GM19099 (cell line): ENCODE data around the gene LCP2.

Experiments used
- POLR2A ChIP-seq: IDR thresholded peaks from 3 replicates; pipeline ENCODE4 v1.6.1; 2011; ENCODE audit warnings: low read depth; ENCODE audit not compliant: insufficient read length; ENCODE audit errors: extremely low read depth

Gene LCP2

DNA sequence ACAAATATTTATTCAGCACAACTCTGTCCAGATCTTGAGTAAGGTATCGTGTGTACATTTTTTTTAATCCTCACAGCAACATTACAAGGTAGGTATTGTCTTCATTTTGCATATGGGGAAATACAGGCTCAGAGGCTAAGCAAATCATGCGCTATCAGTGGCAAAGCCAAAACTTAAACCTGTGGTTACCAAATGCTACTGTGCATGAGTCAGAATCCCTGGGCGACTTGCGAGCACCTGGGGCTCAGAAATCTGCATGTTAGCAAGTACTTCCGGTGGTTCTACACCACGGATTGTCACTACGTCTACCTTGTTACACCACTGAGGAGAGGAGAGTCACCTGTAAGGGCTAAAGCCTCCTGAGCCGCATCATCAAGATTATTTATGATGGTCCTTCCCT, 43.5 kb downstream of the LCP2 start:
- TF ChIP-seq POLR2A: no peak

DNA sequence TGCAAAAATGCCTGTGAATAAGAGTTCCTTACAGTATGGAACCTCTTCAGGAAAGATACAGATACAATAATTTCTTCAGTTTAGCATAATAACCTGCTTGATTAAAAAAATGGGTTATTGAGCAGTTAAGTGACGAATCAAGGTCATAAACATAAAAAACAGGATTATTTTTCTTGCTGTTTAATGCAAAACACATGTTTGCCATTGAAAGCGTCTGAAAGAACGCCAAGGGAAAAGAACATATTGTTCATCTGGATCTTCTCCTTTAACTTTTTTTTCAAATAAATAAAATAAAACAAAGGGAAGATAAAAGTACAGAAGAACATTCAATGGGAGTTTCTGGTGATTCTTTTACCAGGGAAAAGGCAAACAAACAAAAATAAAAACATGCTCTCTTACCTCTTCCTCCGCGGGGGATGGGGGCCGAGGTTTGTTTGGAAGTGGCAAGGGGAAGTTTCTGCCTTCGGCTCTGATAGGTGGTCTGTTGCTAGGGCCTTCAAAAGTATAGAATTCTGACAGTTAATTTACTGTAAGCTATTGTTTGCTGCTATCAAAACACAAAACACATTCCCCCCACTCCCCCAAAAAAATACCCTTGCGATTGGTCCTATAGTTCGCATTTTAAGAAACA, 44.7 kb downstream of the LCP2 start:
- no peak for TF ChIP-seq POLR2A

DNA sequence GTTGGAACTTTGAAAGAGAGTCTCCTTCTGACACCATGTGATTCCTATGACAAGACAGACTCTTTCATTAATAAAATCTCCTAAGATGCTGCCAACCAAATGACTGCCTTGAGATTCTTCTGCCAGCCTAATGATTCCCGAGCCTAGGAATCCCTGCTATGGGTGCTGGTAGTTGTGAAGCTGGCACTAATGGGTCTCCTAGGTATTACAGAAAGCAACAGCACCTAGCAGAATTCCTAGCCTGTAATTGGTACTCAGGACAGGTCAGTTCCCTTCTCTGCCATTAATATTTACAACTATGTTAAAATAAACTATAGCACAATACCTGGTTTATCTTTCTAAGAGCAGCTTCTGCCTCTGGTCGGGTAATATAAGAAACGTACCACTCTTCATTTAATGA, 45.5 kb downstream of the LCP2 start:
- TF ChIP-seq POLR2A: no peak

DNA sequence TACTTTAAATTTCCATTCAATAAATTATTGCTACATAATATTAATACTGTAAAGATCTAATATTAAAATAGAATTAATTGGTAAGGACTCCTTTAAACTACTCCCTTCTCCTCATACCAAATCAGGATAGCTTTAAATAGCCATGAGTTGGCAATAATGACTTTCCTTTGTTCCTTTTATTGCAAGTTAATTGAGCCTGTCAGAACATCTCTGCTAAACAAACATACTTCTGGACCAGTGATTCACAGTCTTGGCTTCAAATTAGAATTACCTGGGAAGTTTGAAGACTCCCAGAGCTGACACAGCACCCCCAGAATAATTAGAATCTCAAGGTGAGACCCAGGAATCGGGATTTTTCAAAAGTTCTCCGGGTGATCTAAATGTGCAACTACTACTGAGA, 46.1 kb downstream of the LCP2 start:
- TF ChIP-seq POLR2A: no peak

DNA sequence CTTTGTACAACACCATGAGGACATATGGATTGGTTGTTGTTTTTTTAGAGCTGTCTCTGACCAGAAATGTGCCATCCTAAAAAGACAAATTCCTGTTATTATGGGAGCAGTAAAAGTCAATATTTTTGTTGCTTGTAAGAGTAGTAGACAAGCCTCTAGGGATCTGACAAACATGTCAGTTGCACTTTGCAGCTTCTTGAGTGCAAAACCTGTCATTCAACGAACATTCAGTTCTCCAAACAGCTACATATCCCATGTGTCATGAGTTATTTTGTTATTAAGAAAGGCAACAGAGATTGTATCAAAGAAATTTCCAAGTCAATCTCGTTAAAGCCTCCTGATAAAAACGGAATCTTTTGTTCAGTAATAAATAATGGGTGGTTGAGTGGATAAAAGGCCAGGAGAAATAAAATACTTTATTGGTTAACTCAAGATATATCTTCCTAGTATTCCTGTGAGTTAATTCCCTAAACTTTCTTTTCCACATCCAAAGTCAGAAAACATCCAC, 46.7 kb downstream of the LCP2 start:
- TF ChIP-seq POLR2A: no peak

DNA sequence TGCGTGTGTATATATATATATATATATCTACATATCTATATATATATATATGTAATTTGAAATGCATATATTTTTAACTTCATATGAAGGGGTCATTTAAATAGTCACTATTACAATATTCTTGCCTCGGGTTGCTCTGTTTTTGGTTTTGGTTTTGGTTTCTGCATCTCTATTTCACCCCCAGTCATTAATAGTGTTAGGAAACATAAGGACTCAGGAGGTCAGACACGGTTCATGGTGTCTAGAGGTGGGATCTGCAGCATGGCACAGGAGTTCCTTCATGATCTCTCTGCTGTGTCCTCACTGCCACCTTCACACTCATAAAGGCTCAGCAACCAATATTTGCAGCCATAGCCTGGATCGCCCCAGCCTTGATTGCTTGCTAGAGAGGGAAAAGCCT, 48.2 kb downstream of the LCP2 start:
- TF ChIP-seq POLR2A: no peak

DNA sequence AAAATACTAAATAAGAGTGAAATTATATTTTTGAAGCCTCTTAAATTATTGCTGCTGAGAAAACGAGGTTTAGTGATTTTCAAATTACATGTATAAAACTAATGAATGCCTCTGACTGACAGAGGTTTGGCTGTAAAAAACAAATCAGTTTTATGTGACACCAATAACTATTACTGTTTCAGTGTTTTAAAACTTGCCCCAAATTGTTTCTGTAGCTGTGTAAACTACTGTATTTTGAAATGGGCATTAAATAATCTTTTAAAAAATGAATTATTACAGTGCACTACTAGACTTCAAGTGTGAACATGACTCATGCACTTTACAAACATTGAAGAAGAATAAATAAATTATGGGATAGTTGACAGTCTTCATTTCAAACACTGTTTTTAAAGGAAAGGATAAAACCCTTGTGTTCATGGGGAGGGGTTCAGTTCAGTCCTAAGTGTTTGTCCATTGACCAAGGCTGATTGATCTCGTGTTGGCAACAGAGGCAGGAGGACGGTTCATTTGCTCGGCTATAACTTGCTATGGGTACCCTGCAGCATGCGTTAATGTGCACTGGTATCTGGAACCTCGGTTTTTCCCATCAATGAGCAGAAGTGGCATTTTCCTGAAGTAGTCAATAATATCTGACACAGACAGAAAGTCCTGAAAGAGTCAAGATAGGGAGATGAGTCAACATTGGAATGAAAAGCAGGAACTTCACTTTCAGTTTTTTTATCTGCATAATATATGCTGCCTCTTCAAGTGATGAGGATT, 49.2 kb downstream of the LCP2 start:
- no peak for TF ChIP-seq POLR2A

DNA sequence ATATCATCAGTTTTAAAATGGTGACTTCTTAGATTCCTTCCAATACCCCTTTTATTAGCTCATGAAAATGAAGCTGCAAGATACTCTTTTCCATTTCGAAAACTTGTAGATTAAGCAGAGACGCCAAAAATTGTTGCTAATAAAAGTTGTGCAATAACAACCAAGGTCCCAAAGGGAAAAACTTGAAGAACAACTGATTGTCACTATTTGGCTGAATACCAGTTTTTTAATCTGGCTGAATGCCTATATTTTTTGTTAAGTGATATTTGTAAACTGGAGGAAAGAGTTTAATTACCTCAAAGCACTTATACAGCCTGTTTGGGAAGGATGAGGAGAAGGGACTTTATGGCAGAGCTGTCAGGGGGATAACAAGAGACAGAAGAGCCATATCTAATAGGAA, 50.2 kb downstream of the LCP2 start:
- TF ChIP-seq POLR2A: no peak

DNA sequence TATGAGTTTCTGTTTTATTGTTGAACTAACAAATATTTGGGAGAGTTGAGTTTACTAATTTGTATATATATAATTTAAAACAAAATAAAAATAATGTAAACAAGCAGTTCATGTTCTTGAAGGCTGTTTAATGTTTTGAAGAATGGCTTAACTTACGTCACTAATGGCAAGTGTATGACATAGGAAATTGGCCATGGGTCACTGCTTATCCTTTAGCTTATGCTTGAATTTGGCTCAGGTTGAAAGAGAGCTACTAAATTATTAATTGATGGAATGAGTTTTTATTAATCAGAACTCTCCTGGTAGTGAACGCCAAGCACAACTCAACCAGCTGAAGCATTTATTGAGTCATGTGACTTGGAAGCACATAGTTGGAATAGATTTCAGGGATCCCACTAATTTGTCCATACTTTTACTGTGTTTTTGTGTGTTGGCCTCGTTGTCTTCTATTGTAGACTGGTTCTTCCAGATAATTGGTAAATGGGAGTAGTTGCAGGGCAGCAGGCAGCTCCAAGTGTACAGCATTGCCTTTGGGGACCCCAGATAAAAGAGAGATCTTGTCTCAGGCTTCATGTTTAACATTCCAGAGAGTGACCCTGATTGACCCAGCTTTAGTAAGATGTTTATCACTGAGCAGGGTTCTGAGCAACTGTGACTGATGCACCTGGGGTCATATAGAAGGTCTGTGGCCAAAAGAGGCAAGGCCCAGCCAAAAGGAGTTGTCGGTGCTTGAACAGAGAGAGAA, 51.3 kb downstream of the LCP2 start:
- no peak for TF ChIP-seq POLR2A

DNA sequence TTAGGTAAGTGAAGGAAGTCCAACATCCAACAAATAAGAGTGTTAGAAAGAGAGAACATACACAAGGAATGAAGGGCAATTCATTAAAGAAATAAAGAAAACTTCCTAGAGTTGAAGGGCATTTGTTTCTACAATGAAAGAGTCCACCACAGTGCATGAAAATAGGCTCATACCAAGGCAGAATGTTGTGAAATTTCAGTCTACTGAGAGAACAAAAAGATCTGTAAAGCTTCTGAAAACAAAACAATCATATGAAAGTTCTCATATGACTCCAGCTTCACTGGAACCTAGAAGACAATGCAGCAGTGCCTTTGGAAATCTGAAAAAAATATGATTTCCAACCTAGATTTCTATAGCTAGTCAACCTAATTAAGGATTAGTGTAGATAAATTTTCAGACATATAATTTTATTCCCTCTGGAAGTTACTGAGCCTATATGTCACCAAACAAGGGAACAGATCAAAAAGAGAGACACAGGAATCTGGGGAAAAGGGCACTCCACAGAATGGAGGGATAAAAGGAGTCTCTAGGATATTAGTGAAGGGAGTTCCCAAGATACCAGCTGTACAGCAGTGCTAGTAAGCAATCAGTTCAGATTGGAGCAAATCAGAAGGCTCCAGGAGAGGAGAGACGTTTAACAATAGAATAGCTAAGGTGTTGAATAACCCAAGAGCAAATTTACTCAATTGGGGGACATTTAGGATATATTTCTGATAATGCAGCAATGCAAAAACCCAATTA, 59.0 kb downstream of the LCP2 start:
- no peak for TF ChIP-seq POLR2A

DNA sequence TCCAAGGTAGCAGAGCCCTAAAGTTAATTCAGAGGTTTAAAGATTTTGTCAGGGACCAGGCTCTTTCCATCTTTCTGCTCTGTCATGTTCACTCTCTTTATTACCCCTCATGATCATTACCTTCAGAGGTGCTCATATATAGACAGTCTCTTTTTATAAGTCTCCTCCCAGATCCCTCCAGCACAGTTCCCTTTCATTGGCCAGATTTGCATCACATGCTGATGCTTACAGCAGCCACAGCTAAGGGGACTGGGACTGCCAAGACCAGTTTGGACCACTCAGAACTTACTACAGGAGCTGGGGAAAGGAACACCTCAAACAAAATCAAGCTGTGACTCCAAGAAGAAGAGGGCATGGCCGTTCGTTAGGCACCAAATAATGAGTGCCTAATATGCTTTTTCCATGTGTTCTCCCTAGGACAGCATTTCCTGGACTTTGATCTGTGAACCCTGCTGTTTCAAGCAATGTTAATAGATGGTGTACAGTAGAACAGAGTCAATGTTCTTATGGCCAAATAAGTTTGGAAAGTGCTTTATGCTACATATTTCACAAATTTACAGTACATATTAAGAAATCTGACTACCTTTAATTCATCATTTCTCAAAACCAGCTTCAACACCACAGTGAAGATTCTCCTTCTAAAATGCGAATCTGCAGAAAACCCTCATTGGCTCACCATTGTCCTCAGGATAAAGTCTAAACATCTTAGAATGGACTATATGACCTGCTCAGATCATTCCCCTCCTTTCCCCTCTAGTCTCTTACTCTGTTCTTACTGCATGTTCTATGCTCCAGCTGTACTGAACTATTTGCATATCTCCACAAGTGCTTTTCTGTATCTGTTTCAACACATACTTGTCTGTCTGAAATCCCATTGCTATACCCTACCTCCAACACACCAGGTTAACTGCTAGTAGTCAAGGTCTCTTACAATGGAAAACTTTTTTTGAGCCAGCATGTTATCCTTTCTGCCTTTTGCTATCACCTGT, 61.4 kb downstream of the LCP2 start:
- no peak for TF ChIP-seq POLR2A

DNA sequence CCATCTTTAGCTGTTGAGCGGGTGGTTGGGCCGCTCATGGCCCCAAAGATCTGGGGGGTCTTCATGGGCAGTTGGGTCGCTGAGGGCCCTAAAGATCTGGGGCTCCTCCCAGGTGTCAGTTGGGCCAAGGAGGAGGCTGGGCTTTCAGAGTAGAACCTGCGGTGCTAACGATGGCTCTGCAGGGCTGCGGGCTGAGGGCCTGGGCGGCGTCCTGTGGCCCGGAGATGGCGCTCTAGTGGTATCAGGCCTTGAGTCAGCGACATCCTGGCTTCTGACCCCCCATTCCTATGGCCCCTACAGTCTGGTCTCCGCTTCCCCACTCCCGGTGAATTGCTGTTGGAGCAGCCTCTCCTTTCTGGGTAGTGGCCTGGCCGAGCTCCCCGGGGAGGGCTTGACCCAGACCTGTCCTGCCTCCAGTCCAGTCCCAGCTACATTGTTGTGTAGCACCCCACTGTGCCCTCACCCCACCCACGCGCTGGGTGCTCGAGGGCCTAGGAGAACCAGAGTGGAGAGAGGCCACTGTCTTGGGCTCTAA, 64.2 kb downstream of the LCP2 start:
- no peak for TF ChIP-seq POLR2A

DNA sequence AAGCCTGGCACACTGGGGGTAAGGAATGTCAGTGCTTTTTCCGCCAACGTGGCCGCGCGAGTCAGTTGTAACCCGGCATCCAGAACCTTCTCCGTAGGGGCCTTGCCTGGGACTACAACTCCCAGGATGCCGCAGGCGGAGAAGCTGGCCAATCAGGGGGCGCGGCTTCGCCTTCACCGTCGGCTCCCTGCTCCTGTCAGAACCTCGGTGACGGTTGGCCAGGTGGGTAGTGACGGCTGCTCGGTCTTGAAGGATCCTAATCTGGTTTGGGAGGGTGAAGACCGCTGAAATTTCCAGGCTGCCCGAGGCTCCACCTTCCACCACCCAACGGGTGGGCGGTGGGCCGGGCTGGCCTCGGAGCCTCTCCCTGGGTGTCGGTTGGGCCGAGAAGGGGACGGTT, 64.8 kb downstream of the LCP2 start, which contains the start of gene C5orf58:
C5orf58 (plus strand) TSS at position 200 of the 400 bp plus-strand sequence. CDS start 1,992 bp downstream, outside the sequence.
- TF ChIP-seq POLR2A: no peak
